GM12892 (cell line): ENCODE measurements around the gene TM2D3.

Source experiments
- POLR2A ChIP-seq: IDR thresholded peaks from 2 replicates; pipeline ENCODE4 v1.6.1; 2011; ENCODE audit warnings: low read depth, low read length, control low read depth
- POLR2AphosphoS5 ChIP-seq: IDR thresholded peaks from 2 replicates; pipeline ENCODE4 v1.6.1; 2011; ENCODE audit warnings: low read depth, low read length, control low read depth
- TAF1 ChIP-seq: IDR thresholded peaks from 2 replicates; pipeline ENCODE4 v1.6.1; 2011; ENCODE audit warnings: low read depth, mild to moderate bottlenecking, control low read depth, low read length, borderline replicate concordance

DNA sequence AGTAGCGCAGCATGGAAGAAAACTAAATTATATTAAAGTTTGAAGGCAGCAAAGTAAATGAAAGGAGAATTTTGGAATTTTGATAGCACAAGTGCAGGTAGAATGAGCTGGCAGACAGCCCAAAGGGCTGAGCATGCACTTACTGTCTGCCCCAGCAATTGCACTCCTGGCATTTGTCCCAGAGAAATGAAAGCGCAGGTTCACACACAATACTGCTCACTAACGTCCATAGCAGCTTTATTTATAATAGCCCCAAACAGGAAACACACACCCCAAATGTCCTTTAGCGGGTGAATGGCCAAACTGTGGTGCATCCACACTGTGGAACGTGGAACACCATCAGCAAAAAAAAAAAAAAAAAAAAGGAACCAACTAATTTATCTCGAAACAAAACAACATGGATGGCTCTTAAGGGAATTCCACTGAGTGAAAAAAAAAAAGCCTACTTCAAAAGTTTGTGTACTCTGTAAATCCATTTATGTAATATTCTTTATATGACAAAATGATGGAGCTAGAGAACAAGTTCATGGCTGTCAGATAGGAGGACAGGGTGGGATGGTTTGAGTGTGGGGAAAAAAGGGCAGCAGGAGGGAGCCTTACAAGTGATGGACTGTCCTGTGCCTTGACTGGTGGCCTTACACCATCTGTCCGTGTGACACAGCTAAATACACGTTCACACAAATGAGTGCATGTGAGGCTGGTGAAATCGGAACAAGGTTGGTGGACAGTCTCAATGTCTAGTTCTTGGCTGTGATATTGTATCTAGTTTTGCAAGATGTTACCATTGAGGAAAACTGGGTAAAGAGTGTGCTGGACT is 6.0 kb upstream of the TM2D3 start:
- TF ChIP-seq POLR2AphosphoS5 (no peak), POLR2A (no peak), TAF1 (no peak)
